Measurements from ENCODE around the gene SMARCA2.

- TF ChIP-seq SUZ12 (IDR thresholded peaks at IDR 0.05; ENCODE audit: extremely low read depth, insufficient read depth, insufficient read length) (no peak), ZNF274 (IDR thresholded peaks at IDR 0.05; ENCODE audit: low read depth, low read length) (no peak), YY1 (IDR thresholded peaks at IDR 0.05; ENCODE audit: insufficient read depth, insufficient read length) (no peak)
Observed at GRCh38 chr9:2053883-2054845, 39.0 kb downstream of the SMARCA2 start.
